ENCODE results near the gene PROCA1.

DNA sequence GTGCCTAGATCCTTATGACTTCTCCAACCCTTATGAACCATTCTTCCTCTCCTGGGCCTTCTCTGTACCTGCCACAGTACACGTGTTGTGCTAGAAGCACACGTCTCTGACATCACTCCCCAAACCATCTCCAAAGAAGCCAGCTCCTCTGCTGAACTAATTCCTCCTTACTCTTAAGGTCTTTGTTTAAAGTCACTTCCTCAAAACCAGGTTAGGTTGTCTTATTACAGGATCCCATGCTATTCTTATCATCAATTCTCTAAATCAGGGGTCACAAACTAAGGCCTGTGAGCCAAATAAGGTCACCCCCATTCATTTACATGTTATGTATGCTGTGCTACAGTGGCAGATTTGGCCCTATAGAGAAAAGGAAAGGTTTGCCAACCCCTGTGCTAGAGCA, 45.7 kb downstream of the PROCA1 start:
- no peak for TF ChIP-seq POLR2A (IDR thresholded peaks at IDR 0.05; ENCODE audit: extremely low read depth, insufficient read length)
- TF ChIP-seq, protein P1, sequence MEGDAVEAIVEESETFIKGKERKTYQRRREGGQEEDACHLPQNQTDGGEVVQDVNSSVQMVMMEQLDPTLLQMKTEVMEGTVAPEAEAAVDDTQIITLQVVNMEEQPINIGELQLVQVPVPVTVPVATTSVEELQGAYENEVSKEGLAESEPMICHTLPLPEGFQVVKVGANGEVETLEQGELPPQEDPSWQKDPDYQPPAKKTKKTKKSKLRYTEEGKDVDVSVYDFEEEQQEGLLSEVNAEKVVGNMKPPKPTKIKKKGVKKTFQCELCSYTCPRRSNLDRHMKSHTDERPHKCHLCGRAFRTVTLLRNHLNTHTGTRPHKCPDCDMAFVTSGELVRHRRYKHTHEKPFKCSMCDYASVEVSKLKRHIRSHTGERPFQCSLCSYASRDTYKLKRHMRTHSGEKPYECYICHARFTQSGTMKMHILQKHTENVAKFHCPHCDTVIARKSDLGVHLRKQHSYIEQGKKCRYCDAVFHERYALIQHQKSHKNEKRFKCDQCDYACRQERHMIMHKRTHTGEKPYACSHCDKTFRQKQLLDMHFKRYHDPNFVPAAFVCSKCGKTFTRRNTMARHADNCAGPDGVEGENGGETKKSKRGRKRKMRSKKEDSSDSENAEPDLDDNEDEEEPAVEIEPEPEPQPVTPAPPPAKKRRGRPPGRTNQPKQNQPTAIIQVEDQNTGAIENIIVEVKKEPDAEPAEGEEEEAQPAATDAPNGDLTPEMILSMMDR (IDR thresholded peaks at IDR 0.05; ENCODE audit: low read depth, low read length), result no peak

All from NB4 (cell line).